Rectal smooth muscle tissue (tissue), 1 donor: ENCODE data around the gene NRROS.
"Not testable (repeated sequence)": the region's sequence is repeated elsewhere in the genome, so short reads cannot be mapped to it uniquely, and the experiment has no call there.

Source experiments
- H3K27ac ChIP-seq: one replicate; pipeline ENCODE4 v1.7.0; 2013; ENCODE audit warnings: low read depth, low read length, inconsistent platforms
- H3K27me3 ChIP-seq: one replicate; pipeline ENCODE4 v1.7.0; 2013; ENCODE audit warnings: low read length; ENCODE audit not compliant: control insufficient read depth, insufficient read depth
- H3K36me3 ChIP-seq: one replicate; pipeline ENCODE4 v1.7.0; 2013; ENCODE audit warnings: low read length; ENCODE audit not compliant: control insufficient read depth, insufficient read depth
- H3K4me1 ChIP-seq: one replicate; pipeline ENCODE4 v1.7.0; 2013; ENCODE audit warnings: low read length; ENCODE audit not compliant: control insufficient read depth, insufficient read depth
- H3K4me3 ChIP-seq: one replicate; pipeline ENCODE4 v1.7.0; 2013; ENCODE audit warnings: low read length
- H3K9ac ChIP-seq: one replicate; pipeline ENCODE4 v1.7.0; 2013; ENCODE audit warnings: low read length

The NRROS gene

GRCh38 chr3:196631682-196632045, 7.8 kb upstream of the NRROS start:
- H3K27ac ChIP-seq, result peak overlapping the region; percentile 84
- peak overlapping the region; percentile 80 for H3K9ac ChIP-seq
- no peaks in the 10 kb centered on the region for H3K36me3 ChIP-seq
- peak overlapping the region; percentile 82 for H3K4me3 ChIP-seq
- H3K4me1 ChIP-seq, result peaks cover 8% of the 10 kb centered on the region
- no peaks in the 10 kb centered on the region for H3K27me3 ChIP-seq

GRCh38 chr3:196632046-196632751, 7.3 kb upstream of the NRROS start:
- peak overlapping the region; percentile 82 for H3K4me3 ChIP-seq
- H3K27ac ChIP-seq, result peak overlapping the region; percentile 86
- peaks cover 8% of the 10 kb centered on the region for H3K4me1 ChIP-seq
- peak overlapping the region; percentile 80 for H3K9ac ChIP-seq
- H3K27me3 ChIP-seq, result no peaks in the 10 kb centered on the region
- H3K36me3 ChIP-seq, result no peaks in the 10 kb centered on the region

GRCh38 chr3:196633555-196634151, 5.8 kb upstream of the NRROS start:
- Histone ChIP-seq H3K27me3 (no peaks in the 10 kb centered on the region), H3K9ac (no peak overlapping the region), H3K4me3 (no peak overlapping the region), H3K27ac (peak overlapping the region; percentile 86), H3K4me1 (peaks cover 8% of the 10 kb centered on the region), H3K36me3 (no peaks in the 10 kb centered on the region)

GRCh38 chr3:196634224-196634623, 5.3 kb upstream of the NRROS start:
- Histone ChIP-seq H3K4me1 (peaks cover 8% of the 10 kb centered on the region), H3K36me3 (no peaks in the 10 kb centered on the region), H3K27ac (no peak overlapping the region), H3K27me3 (no peaks in the 10 kb centered on the region), H3K9ac (no peak overlapping the region), H3K4me3 (no peak overlapping the region)

- no peak overlapping the region for H3K4me3 ChIP-seq
- no peaks in the 10 kb centered on the region for H3K36me3 ChIP-seq
- no peak overlapping the region for H3K27ac ChIP-seq
- no peaks in the 10 kb centered on the region for H3K27me3 ChIP-seq
- peaks cover 8% of the 10 kb centered on the region for H3K4me1 ChIP-seq
- no peak overlapping the region for H3K9ac ChIP-seq
These were observed 4.7 kb upstream of the NRROS start for GRCh38 chr3:196634829-196635228.

- Histone ChIP-seq H3K36me3 (no peaks in the 10 kb centered on the region), H3K27me3 (no peaks in the 10 kb centered on the region), H3K4me1 (peaks cover 5% of the 10 kb centered on the region), H3K4me3 (no peak overlapping the region), H3K27ac (no peak overlapping the region), H3K9ac (no peak overlapping the region)
These were observed 2.8 kb upstream of the NRROS start for GRCh38 chr3:196636369-196637349.

- H3K27me3 ChIP-seq, H3K9ac ChIP-seq, H3K27ac ChIP-seq, H3K36me3 ChIP-seq, H3K4me1 ChIP-seq, H3K4me3 ChIP-seq: not testable (repeated sequence)
These were observed 1.6 kb upstream of the NRROS start for GRCh38 chr3:196637941-196638340.

GRCh38 chr3:196638861-196639482, 522 bp upstream of the NRROS start:
- Histone ChIP-seq H3K4me3 (peak overlapping the region; percentile 61), H3K4me1 (no peaks in the 10 kb centered on the region), H3K27me3 (no peaks in the 10 kb centered on the region), H3K27ac (no peak overlapping the region), H3K36me3 (no peaks in the 10 kb centered on the region), H3K9ac (no peak overlapping the region)

- Histone ChIP-seq H3K9ac (no peak overlapping the region), H3K4me3 (peak overlapping the region; percentile 61), H3K27ac (no peak overlapping the region), H3K36me3 (no peaks in the 10 kb centered on the region), H3K4me1 (no peaks in the 10 kb centered on the region), H3K27me3 (no peaks in the 10 kb centered on the region)
These were observed 964 bp downstream of the NRROS start for GRCh38 chr3:196640297-196641018.

- H3K27ac ChIP-seq, result no peak overlapping the region
- no peak overlapping the region for H3K4me3 ChIP-seq
- no peaks in the 10 kb centered on the region for H3K36me3 ChIP-seq
- no peaks in the 10 kb centered on the region for H3K4me1 ChIP-seq
- H3K27me3 ChIP-seq, result no peaks in the 10 kb centered on the region
- H3K9ac ChIP-seq, result no peak overlapping the region
These were observed 2.0 kb downstream of the NRROS start for GRCh38 chr3:196641333-196642054.

GRCh38 chr3:196642434-196642833, 2.9 kb downstream of the NRROS start:
- H3K36me3 ChIP-seq, result no peaks in the 10 kb centered on the region
- H3K27ac ChIP-seq, result no peak overlapping the region
- H3K4me3 ChIP-seq, result no peak overlapping the region
- no peaks in the 10 kb centered on the region for H3K4me1 ChIP-seq
- H3K9ac ChIP-seq, result no peak overlapping the region
- no peaks in the 10 kb centered on the region for H3K27me3 ChIP-seq
